ENCODE results near the gene LIMS2. TPM values are rescaled to one million over a fixed set of nuclear protein-coding genes. Genes with fewer than 3 reads are reported as not detected.
A peak's percentile ranks its signal among the peaks of the same experiment; 100 is the strongest.

The LIMS2 gene
- total RNA-seq, 2 experiments from 2014 or later: 6.1 to 7.0 TPM

GRCh38 chr2:127633556-127634065 is 41.7 kb downstream of the LIMS2 start:
- no peak overlapping the region for H3K4me3 ChIP-seq (ENCODE audit: low read length)
- Mint-ChIP-seq H3K4me3 (peak overlapping the region; percentile 38), H3K27me3 (no peaks in the 10 kb centered on the region), H3K27ac (peak overlapping the region; percentile 94), H3K4me1 (ENCODE audit: low read depth) (peaks cover 59% of the 10 kb centered on the region), H3K9me3 (no peaks in the 10 kb centered on the region), H3K36me3 (ENCODE audit: low read depth) (no peaks in the 10 kb centered on the region)
- POLR2A ChIA-PET: interaction anchor here (1.3 kb wide), 1 partner anchor 107 kb away, joined by 5 read pairs; the partner anchor contains the start of gene IWS1
- TF ChIP-seq CTCF (IDR thresholded peaks at IDR 0.05): no peak
- H3K27ac ChIP-seq (ENCODE audit: low read depth in 1 of 2, low read length in 2 of 2): no peak overlapping the region
- no peaks in the 10 kb centered on the region for H3K9me3 ChIP-seq (ENCODE audit: control insufficient read depth in 1 of 2, insufficient read depth in 1 of 2, low read length in 2 of 2)
- peaks cover 76% of the 10 kb centered on the region for H3K4me1 ChIP-seq (ENCODE audit: insufficient read depth, low read length)
- intact Hi-C loops (cut with DNase I, micrococcal nuclease): no loop called here
- ATAC-seq (ENCODE audit: poor library complexity) (no peak), DNase-seq (no peak)
- CTCF ChIA-PET: no interaction called here
- H3K27me3 ChIP-seq (ENCODE audit: control insufficient read depth in 1 of 2, insufficient read depth in 2 of 2, low read length in 2 of 2): no peaks in the 10 kb centered on the region
- peaks cover 3% of the 10 kb centered on the region for H3K36me3 ChIP-seq (ENCODE audit: insufficient read depth, low read length)

- H3K4me1 ChIP-seq (ENCODE audit: insufficient read depth, low read length): peaks cover 69% of the 10 kb centered on the region
These were observed 42.5 kb downstream of the LIMS2 start for GRCh38 chr2:127632592-127633489.

More at GRCh38 chr2:127632592-127633489, 42.5 kb downstream of the LIMS2 start:
- H3K9me3 ChIP-seq (ENCODE audit: control insufficient read depth in 1 of 2, insufficient read depth in 1 of 2, low read length in 2 of 2): no peaks in the 10 kb centered on the region
- peak; percentile 33 for ATAC-seq (ENCODE audit: poor library complexity)
- Mint-ChIP-seq H3K4me3 (peak overlapping the region; percentile 20), H3K27ac (peak overlapping the region; percentile 94), H3K27me3 (no peaks in the 10 kb centered on the region), H3K36me3 (ENCODE audit: low read depth) (no peaks in the 10 kb centered on the region), H3K9me3 (no peaks in the 10 kb centered on the region), H3K4me1 (ENCODE audit: low read depth) (peaks cover 51% of the 10 kb centered on the region)
- TF ChIP-seq CTCF (IDR thresholded peaks at IDR 0.05): no peak
- peak in 1 of 14 experiments; percentile 36 for DNase-seq
- H3K27ac ChIP-seq (ENCODE audit: low read depth in 1 of 2, low read length in 2 of 2): no peak overlapping the region
- ChIA-PET CTCF (no interaction called here), POLR2A (interaction anchor here (1.0 to 1.3 kb wide), 2 partner anchors 69 to 106 kb away, joined by 4 to 5 read pairs; partner anchors contain the start of genes IWS1 and SFT2D3)
- H3K4me3 ChIP-seq (ENCODE audit: low read length): no peak overlapping the region
- no peaks in the 10 kb centered on the region for H3K36me3 ChIP-seq (ENCODE audit: insufficient read depth, low read length)
- intact Hi-C loops (cut with DNase I, micrococcal nuclease): no loop called here
- H3K27me3 ChIP-seq (ENCODE audit: control insufficient read depth in 1 of 2, insufficient read depth in 2 of 2, low read length in 2 of 2): no peaks in the 10 kb centered on the region
